Measurements from ENCODE around the gene PLSCR2.

- TF ChIP-seq CTCF (conservative IDR thresholded peaks at IDR 0.05; ENCODE audit: low read depth, low read length) (no peak), EZH2 (IDR thresholded peaks at IDR 0.05; ENCODE audit: borderline replicate concordance, low read depth, low read length, poor library complexity, severe bottlenecking) (no peak)
Observed at GRCh38 chr3:146517684-146518435, 48.5 kb upstream of the PLSCR2 start.
